ENCODE data around the gene TMEM130.

- TF ChIP-seq EP300 (IDR thresholded peaks at IDR 0.05; ENCODE audit: low read length): no peak
- no peak for TF ChIP-seq SPI1 (IDR thresholded peaks at IDR 0.05; ENCODE audit: borderline replicate concordance, low read depth, low read length)
- TF ChIP-seq CREB1 (IDR thresholded peaks at IDR 0.05): no peak
- TF ChIP-seq CREB1 (CRISPR knock-in tag; IDR thresholded peaks at IDR 0.05): no peak
- TF ChIP-seq EZH2 (IDR thresholded peaks at IDR 0.05; ENCODE audit: borderline replicate concordance, low read depth, low read length): no peak
- TF ChIP-seq CBX5 (IDR thresholded peaks at IDR 0.05; ENCODE audit: borderline replicate concordance, low read depth): no peak
- TF ChIP-seq ZNF274 (IDR thresholded peaks at IDR 0.05; ENCODE audit: borderline replicate concordance, low read depth, low read length): no peak
- TF ChIP-seq, protein P1, sequence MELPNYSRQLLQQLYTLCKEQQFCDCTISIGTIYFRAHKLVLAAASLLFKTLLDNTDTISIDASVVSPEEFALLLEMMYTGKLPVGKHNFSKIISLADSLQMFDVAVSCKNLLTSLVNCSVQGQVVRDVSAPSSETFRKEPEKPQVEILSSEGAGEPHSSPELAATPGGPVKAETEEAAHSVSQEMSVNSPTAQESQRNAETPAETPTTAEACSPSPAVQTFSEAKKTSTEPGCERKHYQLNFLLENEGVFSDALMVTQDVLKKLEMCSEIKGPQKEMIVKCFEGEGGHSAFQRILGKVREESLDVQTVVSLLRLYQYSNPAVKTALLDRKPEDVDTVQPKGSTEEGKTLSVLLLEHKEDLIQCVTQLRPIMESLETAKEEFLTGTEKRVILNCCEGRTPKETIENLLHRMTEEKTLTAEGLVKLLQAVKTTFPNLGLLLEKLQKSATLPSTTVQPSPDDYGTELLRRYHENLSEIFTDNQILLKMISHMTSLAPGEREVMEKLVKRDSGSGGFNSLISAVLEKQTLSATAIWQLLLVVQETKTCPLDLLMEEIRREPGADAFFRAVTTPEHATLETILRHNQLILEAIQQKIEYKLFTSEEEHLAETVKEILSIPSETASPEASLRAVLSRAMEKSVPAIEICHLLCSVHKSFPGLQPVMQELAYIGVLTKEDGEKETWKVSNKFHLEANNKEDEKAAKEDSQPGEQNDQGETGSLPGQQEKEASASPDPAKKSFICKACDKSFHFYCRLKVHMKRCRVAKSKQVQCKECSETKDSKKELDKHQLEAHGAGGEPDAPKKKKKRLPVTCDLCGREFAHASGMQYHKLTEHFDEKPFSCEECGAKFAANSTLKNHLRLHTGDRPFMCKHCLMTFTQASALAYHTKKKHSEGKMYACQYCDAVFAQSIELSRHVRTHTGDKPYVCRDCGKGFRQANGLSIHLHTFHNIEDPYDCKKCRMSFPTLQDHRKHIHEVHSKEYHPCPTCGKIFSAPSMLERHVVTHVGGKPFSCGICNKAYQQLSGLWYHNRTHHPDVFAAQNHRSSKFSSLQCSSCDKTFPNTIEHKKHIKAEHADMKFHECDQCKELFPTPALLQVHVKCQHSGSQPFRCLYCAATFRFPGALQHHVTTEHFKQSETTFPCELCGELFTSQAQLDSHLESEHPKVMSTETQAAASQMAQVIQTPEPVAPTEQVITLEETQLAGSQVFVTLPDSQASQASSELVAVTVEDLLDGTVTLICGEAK (IDR thresholded peaks at IDR 0.05): no peak
- TF ChIP-seq, protein P1 (CRISPR knock-in tag; IDR thresholded peaks at IDR 0.05): no peak
- no peak for TF ChIP-seq RAD21 (CRISPR knock-in tag; conservative IDR thresholded peaks at IDR 0.05 in 1 of 2, IDR thresholded peaks at IDR 0.05 in 1 of 2)
- TF ChIP-seq REST (IDR thresholded peaks at IDR 0.05; ENCODE audit: borderline replicate concordance): no peak
- no peak for TF ChIP-seq REST (CRISPR knock-in tag; IDR thresholded peaks at IDR 0.05; ENCODE audit: low read depth)
- TF ChIP-seq, protein P2, sequence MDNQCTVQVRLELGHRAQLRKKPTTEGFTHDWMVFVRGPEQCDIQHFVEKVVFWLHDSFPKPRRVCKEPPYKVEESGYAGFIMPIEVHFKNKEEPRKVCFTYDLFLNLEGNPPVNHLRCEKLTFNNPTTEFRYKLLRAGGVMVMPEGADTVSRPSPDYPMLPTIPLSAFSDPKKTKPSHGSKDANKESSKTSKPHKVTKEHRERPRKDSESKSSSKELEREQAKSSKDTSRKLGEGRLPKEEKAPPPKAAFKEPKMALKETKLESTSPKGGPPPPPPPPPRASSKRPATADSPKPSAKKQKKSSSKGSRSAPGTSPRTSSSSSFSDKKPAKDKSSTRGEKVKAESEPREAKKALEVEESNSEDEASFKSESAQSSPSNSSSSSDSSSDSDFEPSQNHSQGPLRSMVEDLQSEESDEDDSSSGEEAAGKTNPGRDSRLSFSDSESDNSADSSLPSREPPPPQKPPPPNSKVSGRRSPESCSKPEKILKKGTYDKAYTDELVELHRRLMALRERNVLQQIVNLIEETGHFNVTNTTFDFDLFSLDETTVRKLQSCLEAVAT (IDR thresholded peaks at IDR 0.05): no peak
- TF ChIP-seq KLF1 (tag; IDR thresholded peaks at IDR 0.05): no peak
Observed at GRCh38 chr7:98869027-98869596, 702 bp downstream of the TMEM130 start.

Measured in K562 (cell line).